Activated T-helper 1 cell treated with Interleukin-2 at 50 U/mL for 16 hours (primary cell): ENCODE measurements around the gene RNF38.

ENCODE experiments used
- DNase-seq: peaks from one replicate; pipeline ENCODE4 v3.0.0-alpha.2; 2020; ENCODE audit warnings: low read depth

Gene RNF38

GRCh38 chr9:36293171-36293570 lies 106.9 kb downstream of the RNF38 start:
- DNase-seq, result no peak

- DNase-seq, result no peak
Observed at GRCh38 chr9:36292641-36293040, 107.4 kb downstream of the RNF38 start.

- no peak for DNase-seq
Observed at GRCh38 chr9:36290996-36291395, 109.1 kb downstream of the RNF38 start.

GRCh38 chr9:36289836-36290435 lies 110.1 kb downstream of the RNF38 start:
- DNase-seq, result no peak

GRCh38 chr9:36288070-36288469 lies 112.0 kb downstream of the RNF38 start:
- no peak for DNase-seq
